ENCODE data around the gene SNX17.
A peak's percentile ranks its signal among the peaks of the same experiment; 100 is the strongest.

Gene SNX17

GRCh38 chr2:27322766-27323595 is 47.4 kb upstream of the SNX17 start, which contains the start of gene MPV17:
MPV17 (minus strand) TSS chr2:27323097; CDS start chr2:27322517, 580 bp downstream.
- peak within 1 kb of the TSS; percentile 86 for H2AFZ ChIP-seq (ENCODE audit: low read length)
- H3K9me3 ChIP-seq (replicated peaks in 1 of 2; ENCODE audit: control insufficient read depth in 2 of 2, insufficient read depth in 1 of 2, low read depth in 1 of 2, low read length in 2 of 2): no peaks in the 10 kb centered on the region
- no peak within 1 kb of the TSS for H2BK12ac ChIP-seq (ENCODE audit: low read length)
- H4K91ac ChIP-seq (ENCODE audit: low read depth, low read length, poor library complexity): no peak within 1 kb of the TSS
- H2AK5ac ChIP-seq (ENCODE audit: low read depth, low read length): peak within 1 kb of the TSS; percentile 78
- no peak within 1 kb of the TSS for H3K4ac ChIP-seq (ENCODE audit: low read length)
- peak; percentile 72 for DNase-seq (ENCODE audit: low spot score)
- peak within 1 kb of the TSS; percentile 95 for H3K18ac ChIP-seq (ENCODE audit: low read length)
- H3K36me3 ChIP-seq (replicated peaks in 1 of 2; ENCODE audit: control insufficient read depth in 2 of 2, insufficient read depth in 2 of 2, low read length in 2 of 2): peaks cover 14 to 31% of the 10 kb centered on the region in 2 donors
- no peak within 1 kb of the TSS for H3K14ac ChIP-seq (ENCODE audit: low read length)
- no peaks in the 10 kb centered on the region for H3K27me3 ChIP-seq (ENCODE audit: control insufficient read depth in 3 of 3, insufficient read depth in 3 of 3, low read depth in 1 of 3, low read length in 3 of 3)
- H2BK5ac ChIP-seq (ENCODE audit: low read length): no peak within 1 kb of the TSS
- peaks cover 6 to 12% of the 10 kb centered on the region in 2 donors for H3K4me1 ChIP-seq (ENCODE audit: control insufficient read depth in 2 of 2, insufficient read depth in 1 of 2, low read depth in 1 of 2, low read length in 2 of 2)
- H3K27ac ChIP-seq (replicated peaks; ENCODE audit: low read length): peak within 1 kb of the TSS; percentile 41
- no CpG with 5 or more reads among the region's 39 CpGs for WGBS, 2 donors (ENCODE audit: extremely low coverage in 2 of 2, insufficient read length in 2 of 2, insufficient replicate concordance in 1 of 2)
- no peak within 1 kb of the TSS for H2BK120ac ChIP-seq (ENCODE audit: low read depth, low read length)
- H2BK15ac ChIP-seq (ENCODE audit: low read length): no peak within 1 kb of the TSS
- peak within 1 kb of the TSS; percentile 74 to 86 for H3K4me3 ChIP-seq (ENCODE audit: low read length in 2 of 2)
- H3K9ac ChIP-seq (ENCODE audit: low read depth, low read length, poor library complexity): peak within 1 kb of the TSS; percentile 86
- peak within 1 kb of the TSS; percentile 83 for H3K4me2 ChIP-seq (ENCODE audit: insufficient read depth, low read length, poor library complexity, severe bottlenecking)
- peaks cover 2% of the 10 kb centered on the region for H3K79me1 ChIP-seq (ENCODE audit: low read depth, low read length)
- H3K23ac ChIP-seq (ENCODE audit: low read depth, low read length, poor library complexity): peak within 1 kb of the TSS; percentile 95
- H4K8ac ChIP-seq (ENCODE audit: low read depth, low read length): peak within 1 kb of the TSS; percentile 95

GRCh38 chr2:27323596-27324285 is 46.7 kb upstream of the SNX17 start:
- H3K4me1 ChIP-seq (ENCODE audit: control insufficient read depth in 2 of 2, insufficient read depth in 1 of 2, low read depth in 1 of 2, low read length in 2 of 2): peaks cover 6 to 12% of the 10 kb centered on the region in 2 donors
- peak overlapping the region; percentile 74 for H3K9ac ChIP-seq (ENCODE audit: low read depth, low read length, poor library complexity)
- H3K27me3 ChIP-seq (ENCODE audit: control insufficient read depth in 3 of 3, insufficient read depth in 3 of 3, low read depth in 1 of 3, low read length in 3 of 3): no peaks in the 10 kb centered on the region
- no peak overlapping the region for H2AK5ac ChIP-seq (ENCODE audit: low read depth, low read length)
- H3K36me3 ChIP-seq (replicated peaks in 1 of 2; ENCODE audit: control insufficient read depth in 2 of 2, insufficient read depth in 2 of 2, low read length in 2 of 2): peaks cover 20 to 39% of the 10 kb centered on the region in 2 donors
- H3K79me1 ChIP-seq (ENCODE audit: low read depth, low read length): peaks cover 2% of the 10 kb centered on the region
- no peaks in the 10 kb centered on the region for H3K9me3 ChIP-seq (replicated peaks in 1 of 2; ENCODE audit: control insufficient read depth in 2 of 2, insufficient read depth in 1 of 2, low read depth in 1 of 2, low read length in 2 of 2)
- peak overlapping the region; percentile 86 for H2AFZ ChIP-seq (ENCODE audit: low read length)
- H2BK120ac ChIP-seq (ENCODE audit: low read depth, low read length): no peak overlapping the region
- H3K4me3 ChIP-seq (ENCODE audit: low read length in 2 of 2): peak overlapping the region; percentile 74 to 86
- H3K27ac ChIP-seq (replicated peaks; ENCODE audit: low read length): no peak overlapping the region
- H2BK12ac ChIP-seq (ENCODE audit: low read length): no peak overlapping the region
- H4K91ac ChIP-seq (ENCODE audit: low read depth, low read length, poor library complexity): no peak overlapping the region
- H2BK5ac ChIP-seq (ENCODE audit: low read length): no peak overlapping the region
- H3K23ac ChIP-seq (ENCODE audit: low read depth, low read length, poor library complexity): no peak overlapping the region
- no peak for DNase-seq (ENCODE audit: low spot score)
- H3K14ac ChIP-seq (ENCODE audit: low read length): no peak overlapping the region
- no peak overlapping the region for H2BK15ac ChIP-seq (ENCODE audit: low read length)
- no peak overlapping the region for H4K8ac ChIP-seq (ENCODE audit: low read depth, low read length)
- no CpG with 5 or more reads among the region's 5 CpGs for WGBS, 2 donors (ENCODE audit: extremely low coverage in 2 of 2, insufficient read length in 2 of 2, insufficient replicate concordance in 1 of 2)
- H3K18ac ChIP-seq (ENCODE audit: low read length): no peak overlapping the region
- no peak overlapping the region for H3K4ac ChIP-seq (ENCODE audit: low read length)
- H3K4me2 ChIP-seq (ENCODE audit: insufficient read depth, low read length, poor library complexity, severe bottlenecking): peak overlapping the region; percentile 83

GRCh38 chr2:27324720-27325119 is 45.7 kb upstream of the SNX17 start:
- Histone ChIP-seq H3K79me1 (ENCODE audit: low read depth, low read length) (peaks cover 2% of the 10 kb centered on the region), H3K14ac (ENCODE audit: low read length) (no peak overlapping the region), H2BK12ac (ENCODE audit: low read length) (no peak overlapping the region), H2BK5ac (ENCODE audit: low read length) (no peak overlapping the region), H3K9me3 (replicated peaks in 1 of 2; ENCODE audit: control insufficient read depth in 2 of 2, insufficient read depth in 1 of 2, low read depth in 1 of 2, low read length in 2 of 2) (no peaks in the 10 kb centered on the region), H3K9ac (ENCODE audit: low read depth, low read length, poor library complexity) (no peak overlapping the region), H3K4ac (ENCODE audit: low read length) (no peak overlapping the region), H4K91ac (ENCODE audit: low read depth, low read length, poor library complexity) (no peak overlapping the region), H2BK15ac (ENCODE audit: low read length) (no peak overlapping the region), H2AK5ac (ENCODE audit: low read depth, low read length) (no peak overlapping the region), H2AFZ (ENCODE audit: low read length) (no peak overlapping the region), H3K27ac (replicated peaks; ENCODE audit: low read length) (no peak overlapping the region), H2BK120ac (ENCODE audit: low read depth, low read length) (no peak overlapping the region), H3K18ac (ENCODE audit: low read length) (no peak overlapping the region), H3K4me1 (ENCODE audit: control insufficient read depth in 2 of 2, insufficient read depth in 1 of 2, low read depth in 1 of 2, low read length in 2 of 2) (peaks cover 6 to 12% of the 10 kb centered on the region in 2 donors), H3K36me3 (replicated peaks in 1 of 2; ENCODE audit: control insufficient read depth in 2 of 2, insufficient read depth in 2 of 2, low read length in 2 of 2) (peaks cover 29 to 49% of the 10 kb centered on the region in 2 donors), H3K23ac (ENCODE audit: low read depth, low read length, poor library complexity) (no peak overlapping the region), H3K4me3 (ENCODE audit: low read length in 2 of 2) (no peak overlapping the region), H4K8ac (ENCODE audit: low read depth, low read length) (no peak overlapping the region), H3K27me3 (ENCODE audit: control insufficient read depth in 3 of 3, insufficient read depth in 3 of 3, low read depth in 1 of 3, low read length in 3 of 3) (no peaks in the 10 kb centered on the region), H3K4me2 (ENCODE audit: insufficient read depth, low read length, poor library complexity, severe bottlenecking) (no peak overlapping the region)
- WGBS, 2 donors (ENCODE audit: extremely low coverage in 2 of 2, insufficient read length in 2 of 2, insufficient replicate concordance in 1 of 2): no CpG with 5 or more reads among the region's 5 CpGs
- DNase-seq (ENCODE audit: low spot score): no peak

- no CpG with 5 or more reads among the region's 3 CpGs for WGBS, 2 donors (ENCODE audit: extremely low coverage in 2 of 2, insufficient read length in 2 of 2, insufficient replicate concordance in 1 of 2)
- no peak for DNase-seq (ENCODE audit: low spot score)
- peaks cover 40 to 94% of the 10 kb centered on the region in 2 donors for H3K36me3 ChIP-seq (replicated peaks in 1 of 2; ENCODE audit: control insufficient read depth in 2 of 2, insufficient read depth in 2 of 2, low read length in 2 of 2)
These were observed 35.1 kb upstream of the SNX17 start for GRCh38 chr2:27335311-27335710.

More at GRCh38 chr2:27335311-27335710, 35.1 kb upstream of the SNX17 start:
- Histone ChIP-seq H3K4ac (ENCODE audit: low read length) (no peak overlapping the region), H4K8ac (ENCODE audit: low read depth, low read length) (no peak overlapping the region), H2BK15ac (ENCODE audit: low read length) (no peak overlapping the region), H3K4me2 (ENCODE audit: insufficient read depth, low read length, poor library complexity, severe bottlenecking) (no peak overlapping the region), H3K9ac (ENCODE audit: low read depth, low read length, poor library complexity) (no peak overlapping the region), H3K23ac (ENCODE audit: low read depth, low read length, poor library complexity) (no peak overlapping the region), H3K9me3 (replicated peaks in 1 of 2; ENCODE audit: control insufficient read depth in 2 of 2, insufficient read depth in 1 of 2, low read depth in 1 of 2, low read length in 2 of 2) (no peaks in the 10 kb centered on the region), H4K91ac (ENCODE audit: low read depth, low read length, poor library complexity) (no peak overlapping the region), H2AK5ac (ENCODE audit: low read depth, low read length) (no peak overlapping the region), H3K4me3 (ENCODE audit: low read length in 2 of 2) (no peak overlapping the region), H2BK120ac (ENCODE audit: low read depth, low read length) (no peak overlapping the region), H3K14ac (ENCODE audit: low read length) (no peak overlapping the region), H3K4me1 (ENCODE audit: control insufficient read depth in 2 of 2, insufficient read depth in 1 of 2, low read depth in 1 of 2, low read length in 2 of 2) (no peaks in the 10 kb centered on the region), H3K18ac (ENCODE audit: low read length) (no peak overlapping the region), H3K79me1 (ENCODE audit: low read depth, low read length) (no peaks in the 10 kb centered on the region), H2BK12ac (ENCODE audit: low read length) (no peak overlapping the region), H3K27ac (replicated peaks; ENCODE audit: low read length) (no peak overlapping the region), H2AFZ (ENCODE audit: low read length) (no peak overlapping the region), H2BK5ac (ENCODE audit: low read length) (no peak overlapping the region), H3K27me3 (ENCODE audit: control insufficient read depth in 3 of 3, insufficient read depth in 3 of 3, low read depth in 1 of 3, low read length in 3 of 3) (no peaks in the 10 kb centered on the region)

Data from neuronal stem cell (in vitro differentiated cells).